IPS-15b (cell line): ENCODE measurements around the gene DGKD.

Experiments used
- H3K27me3 ChIP-seq: one replicate; pipeline ENCODE4 v1.6.1; 2013; ENCODE audit warnings: low read length; ENCODE audit not compliant: control insufficient read depth, insufficient read depth
- H3K36me3 ChIP-seq: one replicate; pipeline ENCODE4 v1.6.1; 2013; ENCODE audit warnings: low read length; ENCODE audit not compliant: control insufficient read depth, insufficient read depth
- H3K4me1 ChIP-seq: one replicate; pipeline ENCODE4 v1.6.1; 2013; ENCODE audit warnings: mild to moderate bottlenecking, low read length; ENCODE audit not compliant: control insufficient read depth, insufficient read depth
- H3K4me3 ChIP-seq: one replicate; pipeline ENCODE4 v1.5.1; 2013; ENCODE audit warnings: low read depth, low read length
- H3K9ac ChIP-seq: one replicate; pipeline ENCODE4 v1.6.1; 2013; ENCODE audit warnings: low read depth, mild to moderate bottlenecking, low read length
- H3K9me3 ChIP-seq: one replicate; pipeline ENCODE4 v1.6.1; 2013; ENCODE audit warnings: mild to moderate bottlenecking, low read length; ENCODE audit not compliant: control insufficient read depth, insufficient read depth

The DGKD gene

GRCh38 chr2:233353769-233354499 is at the start of gene DGKD:
DGKD (plus strand) TSS chr2:233354494; CDS start chr2:233354519, 25 bp downstream.
- Histone ChIP-seq H3K27me3 (peaks cover 35% of the 10 kb centered on the region), H3K4me1 (peaks cover 2% of the 10 kb centered on the region), H3K4me3 (peak within 1 kb of the TSS; percentile 75), H3K36me3 (no peaks in the 10 kb centered on the region), H3K9me3 (no peaks in the 10 kb centered on the region), H3K9ac (no peak within 1 kb of the TSS)

- Histone ChIP-seq H3K4me1 (no peaks in the 10 kb centered on the region), H3K36me3 (no peaks in the 10 kb centered on the region), H3K9ac (no peak within 1 kb of the TSS), H3K4me3 (no peak within 1 kb of the TSS), H3K27me3 (no peaks in the 10 kb centered on the region), H3K9me3 (no peaks in the 10 kb centered on the region)
Measured at GRCh38 chr2:233307565-233307964, 46.7 kb upstream of the DGKD start, which contains the start of gene SAG. SAG (plus strand) TSS chr2:233307816; CDS start chr2:233309190, 1,374 bp downstream.

- Histone ChIP-seq H3K4me3 (no peak overlapping the region), H3K9ac (no peak overlapping the region), H3K27me3 (no peaks in the 10 kb centered on the region), H3K36me3 (no peaks in the 10 kb centered on the region), H3K9me3 (no peaks in the 10 kb centered on the region), H3K4me1 (no peaks in the 10 kb centered on the region)
Measured at GRCh38 chr2:233311241-233311926, 42.9 kb upstream of the DGKD start.

- Histone ChIP-seq H3K4me3 (no peak overlapping the region), H3K36me3 (no peaks in the 10 kb centered on the region), H3K9ac (no peak overlapping the region), H3K27me3 (no peaks in the 10 kb centered on the region), H3K9me3 (no peaks in the 10 kb centered on the region), H3K4me1 (no peaks in the 10 kb centered on the region)
Measured at GRCh38 chr2:233312874-233313273, 41.4 kb upstream of the DGKD start.

GRCh38 chr2:233314180-233314925 is 39.9 kb upstream of the DGKD start:
- Histone ChIP-seq H3K9me3 (no peaks in the 10 kb centered on the region), H3K9ac (no peak overlapping the region), H3K27me3 (no peaks in the 10 kb centered on the region), H3K36me3 (no peaks in the 10 kb centered on the region), H3K4me3 (no peak overlapping the region), H3K4me1 (no peaks in the 10 kb centered on the region)

GRCh38 chr2:233317196-233317943 is 36.9 kb upstream of the DGKD start:
- H3K36me3 ChIP-seq = no peaks in the 10 kb centered on the region
- H3K4me1 ChIP-seq = no peaks in the 10 kb centered on the region
- no peaks in the 10 kb centered on the region for H3K9me3 ChIP-seq
- no peaks in the 10 kb centered on the region for H3K27me3 ChIP-seq
- H3K9ac ChIP-seq = no peak overlapping the region
- H3K4me3 ChIP-seq = no peak overlapping the region

GRCh38 chr2:233319256-233319655 is 35.0 kb upstream of the DGKD start:
- Histone ChIP-seq H3K9me3 (no peaks in the 10 kb centered on the region), H3K4me3 (no peak overlapping the region), H3K4me1 (no peaks in the 10 kb centered on the region), H3K36me3 (no peaks in the 10 kb centered on the region), H3K27me3 (no peaks in the 10 kb centered on the region), H3K9ac (no peak overlapping the region)

GRCh38 chr2:233320470-233320869 is 33.8 kb upstream of the DGKD start:
- Histone ChIP-seq H3K4me3 (no peak overlapping the region), H3K4me1 (no peaks in the 10 kb centered on the region), H3K36me3 (no peaks in the 10 kb centered on the region), H3K9me3 (no peaks in the 10 kb centered on the region), H3K27me3 (no peaks in the 10 kb centered on the region), H3K9ac (no peak overlapping the region)

- Histone ChIP-seq H3K4me3 (no peak overlapping the region), H3K9me3 (no peaks in the 10 kb centered on the region), H3K4me1 (no peaks in the 10 kb centered on the region), H3K36me3 (no peaks in the 10 kb centered on the region), H3K27me3 (no peaks in the 10 kb centered on the region), H3K9ac (no peak overlapping the region)
Measured at GRCh38 chr2:233321166-233321565, 33.1 kb upstream of the DGKD start.

GRCh38 chr2:233323851-233324250 is 30.4 kb upstream of the DGKD start:
- Histone ChIP-seq H3K4me1 (no peaks in the 10 kb centered on the region), H3K9ac (no peak overlapping the region), H3K36me3 (no peaks in the 10 kb centered on the region), H3K9me3 (no peaks in the 10 kb centered on the region), H3K27me3 (peaks cover 18% of the 10 kb centered on the region), H3K4me3 (no peak overlapping the region)

- no peak overlapping the region for H3K9ac ChIP-seq
- H3K36me3 ChIP-seq = no peaks in the 10 kb centered on the region
- peaks cover 28% of the 10 kb centered on the region for H3K27me3 ChIP-seq
- peaks cover 8% of the 10 kb centered on the region for H3K4me1 ChIP-seq
- H3K9me3 ChIP-seq = no peaks in the 10 kb centered on the region
- no peak overlapping the region for H3K4me3 ChIP-seq
Measured at GRCh38 chr2:233325256-233325655, 29.0 kb upstream of the DGKD start.
